HG03457 (cell line): Measurements from ENCODE around the gene NSMF.
A peak's percentile ranks its signal among the peaks of the same experiment; 100 is the strongest.
"Not testable (repeated sequence)": the region's sequence is repeated elsewhere in the genome, so short reads cannot be mapped to it uniquely, and the experiment has no call there.

Experiments
- ATAC-seq: cut with Tn5 transposase; IDR thresholded peaks from one replicate; pipeline ENCODE4 v1.9.1; 2021; ENCODE audit warnings: moderate number of reproducible peaks; ENCODE audit not compliant: unreplicated experiment

NSMF gene

GRCh38 chr9:137459601-137460362 is 648 bp upstream of the NSMF start:
- ATAC-seq = no peak

DNA sequence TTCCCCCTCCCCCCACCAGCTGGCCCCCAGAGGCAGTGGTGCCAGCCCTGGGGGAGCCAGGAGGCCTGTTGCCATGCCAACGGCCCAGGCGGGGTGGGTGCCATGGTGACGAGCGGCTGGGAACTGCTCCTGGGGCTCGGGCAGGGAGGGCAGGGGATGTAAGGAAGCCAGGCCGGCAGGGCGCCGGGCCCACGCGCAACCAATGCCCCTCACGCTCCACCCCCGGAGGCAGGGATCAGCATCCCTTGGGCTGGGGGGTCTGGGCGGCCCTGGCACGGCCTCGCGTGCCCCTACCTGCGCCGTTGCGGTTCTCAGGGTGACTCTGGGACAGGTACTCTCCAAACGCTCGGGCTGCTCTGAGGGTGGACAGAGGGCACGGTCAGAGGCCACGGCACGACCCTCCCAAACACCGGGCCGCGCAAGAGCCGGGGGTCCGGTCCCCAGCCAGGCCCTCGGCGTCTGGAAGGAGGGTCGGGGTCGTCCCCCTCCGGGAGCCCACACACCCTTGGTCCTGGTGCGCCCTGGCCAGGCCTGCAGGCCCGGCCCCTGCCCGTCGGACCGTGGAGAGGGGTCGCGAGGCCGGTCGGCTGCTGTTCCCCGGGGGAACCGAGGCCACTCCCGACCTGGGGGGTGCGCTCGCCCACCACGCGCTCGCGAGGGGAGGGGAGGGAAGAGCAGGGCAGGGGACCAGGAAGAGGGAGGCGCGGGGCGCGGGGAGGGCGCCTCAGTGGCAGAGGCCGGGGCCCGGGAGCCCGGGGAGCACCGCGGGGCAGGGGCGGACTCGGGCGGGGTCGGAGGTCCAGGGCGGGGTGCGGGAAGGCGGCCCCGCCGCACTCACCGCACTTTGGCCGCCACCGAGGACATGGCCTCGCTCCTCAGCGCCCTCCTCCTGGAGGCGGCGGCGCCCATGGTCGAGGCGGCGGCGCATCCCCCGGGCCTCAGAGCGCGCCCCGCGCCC is 661 bp downstream of the NSMF start:
- peak; percentile 2 for ATAC-seq

- no peak for ATAC-seq
Observed at GRCh38 chr9:137457406-137458193, 1.5 kb downstream of the NSMF start.

DNA sequence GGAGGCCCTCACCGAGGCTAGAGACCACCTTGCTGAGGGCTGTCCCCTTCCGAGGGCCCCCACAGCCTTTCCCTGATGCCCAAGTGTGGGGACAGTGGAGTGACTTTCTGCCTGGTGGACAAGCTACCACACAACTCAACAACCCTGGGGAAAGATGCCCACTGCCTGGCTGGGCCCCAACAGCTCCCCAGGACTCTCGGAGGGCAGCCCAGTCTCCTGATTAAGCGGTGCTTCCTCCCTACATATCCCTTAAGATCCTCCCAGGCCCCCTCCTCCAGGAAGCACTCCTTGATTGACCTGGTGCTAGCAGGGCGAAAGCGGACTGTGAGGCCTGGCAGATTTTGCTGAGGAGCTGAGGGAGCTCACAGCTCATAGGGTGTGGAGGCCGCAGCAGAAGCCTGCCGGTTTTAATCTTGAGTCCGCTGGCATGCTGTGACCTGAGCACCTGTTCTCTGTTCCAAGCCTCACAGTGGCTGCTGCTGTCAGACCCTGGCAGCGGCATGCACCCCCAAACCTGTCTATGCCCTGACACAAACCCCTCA is 2.2 kb downstream of the NSMF start:
- ATAC-seq = no peak

DNA sequence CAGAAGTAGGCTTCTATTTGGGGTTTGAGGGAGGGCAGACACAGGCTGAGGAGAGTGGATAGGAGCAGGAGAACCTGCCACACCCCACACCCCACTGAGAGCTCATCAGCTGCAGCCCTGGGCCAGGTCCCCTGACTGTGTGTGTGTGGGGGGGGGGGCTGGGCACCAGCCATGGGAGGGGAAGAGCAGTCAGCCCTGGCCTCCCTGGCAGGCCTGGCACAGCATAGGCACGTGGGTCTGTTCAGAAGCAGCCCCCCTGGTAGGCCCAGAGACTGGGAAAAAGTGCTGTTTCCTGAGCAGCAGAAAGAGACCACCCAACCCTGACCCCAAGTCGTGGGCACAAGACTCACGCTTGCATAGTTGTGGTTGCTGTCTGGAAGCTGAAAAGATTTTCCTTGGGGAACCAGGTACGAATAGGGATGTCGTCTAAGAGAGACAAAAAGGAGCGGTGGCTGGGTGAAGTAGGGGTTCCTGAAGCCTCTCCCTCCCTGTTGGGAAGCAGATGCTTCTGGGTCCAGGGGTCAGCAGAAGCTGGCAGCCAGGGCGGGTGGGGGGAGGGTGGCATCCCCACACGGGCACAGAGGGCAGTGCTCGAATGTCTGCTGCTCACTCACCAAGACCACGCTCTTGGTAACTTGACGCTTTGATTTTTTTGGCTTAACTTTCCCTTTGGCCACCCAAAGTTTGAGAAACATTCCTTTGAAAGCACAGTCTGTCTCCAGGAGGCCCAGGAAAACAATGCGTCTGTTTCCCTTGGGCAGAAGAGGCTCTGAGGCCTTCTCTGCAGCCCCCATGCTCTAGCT is 2.9 kb downstream of the NSMF start:
- no peak for ATAC-seq

GRCh38 chr9:137455359-137455991 is 3.7 kb downstream of the NSMF start:
- ATAC-seq = no peak

DNA sequence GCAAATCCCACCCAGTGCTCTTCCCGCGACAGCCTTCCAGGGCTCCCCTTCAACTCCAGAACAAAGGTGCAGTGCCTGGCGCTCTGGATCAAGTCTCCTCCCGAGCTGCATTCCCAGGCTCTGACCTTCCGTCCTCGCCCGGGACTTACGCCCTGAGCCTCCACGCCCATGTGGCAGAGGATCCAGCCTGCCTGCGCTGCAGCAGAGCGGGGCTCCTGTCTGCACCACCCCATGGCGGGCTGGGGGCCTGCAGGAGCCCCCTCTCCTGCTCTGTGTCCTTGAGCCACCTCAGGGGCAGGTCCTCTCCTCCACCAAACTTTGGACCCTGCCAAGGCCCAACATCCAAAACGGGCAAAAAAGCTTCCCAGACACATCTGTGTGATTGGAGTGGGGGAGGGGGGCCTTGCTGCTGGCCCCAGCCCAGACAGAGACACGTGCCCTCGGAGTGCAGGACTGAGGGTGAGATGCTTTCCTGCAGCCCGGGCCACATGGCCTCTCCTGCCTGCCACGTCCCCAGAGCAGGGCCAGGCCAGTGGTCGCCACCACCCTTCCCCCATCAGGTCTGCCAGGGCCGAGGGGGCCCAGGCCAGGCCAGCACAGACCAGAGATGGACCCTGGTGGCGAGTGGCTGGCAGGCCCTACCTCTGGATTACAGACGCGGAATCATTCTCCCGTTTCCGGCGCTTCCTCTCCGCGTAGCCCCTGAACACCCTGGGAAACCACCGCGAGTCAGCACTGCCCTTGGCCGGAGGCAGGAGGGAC is 4.4 kb downstream of the NSMF start:
- ATAC-seq = no peak

GRCh38 chr9:137454145-137454596 is 5.0 kb downstream of the NSMF start:
- ATAC-seq = no peak

DNA sequence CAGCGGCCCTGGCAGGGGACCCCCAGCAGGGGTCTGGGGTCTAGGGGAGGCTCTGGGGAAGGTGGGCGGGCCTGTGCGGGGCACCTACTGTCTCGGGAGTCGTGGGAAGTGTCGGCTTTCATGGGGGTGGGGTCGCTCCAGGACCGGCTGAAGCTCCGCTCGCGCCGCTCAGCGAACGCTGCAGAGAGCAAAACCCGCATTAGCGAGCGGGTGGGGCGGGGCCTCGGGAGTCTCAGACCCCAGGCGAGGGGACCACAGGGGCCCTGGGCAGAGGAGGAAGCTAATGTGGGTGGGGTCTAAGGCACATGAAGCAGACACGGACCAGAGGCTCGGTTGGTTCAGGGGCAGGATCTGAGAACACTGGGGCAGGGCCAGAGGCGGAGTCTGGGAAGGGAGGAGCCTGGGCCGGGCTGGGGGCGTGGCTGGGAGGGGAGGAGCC is 5.5 kb downstream of the NSMF start:
- peak; percentile 45 for ATAC-seq

- no peak for ATAC-seq
Observed at GRCh38 chr9:137452761-137453642, 6.1 kb downstream of the NSMF start.

DNA sequence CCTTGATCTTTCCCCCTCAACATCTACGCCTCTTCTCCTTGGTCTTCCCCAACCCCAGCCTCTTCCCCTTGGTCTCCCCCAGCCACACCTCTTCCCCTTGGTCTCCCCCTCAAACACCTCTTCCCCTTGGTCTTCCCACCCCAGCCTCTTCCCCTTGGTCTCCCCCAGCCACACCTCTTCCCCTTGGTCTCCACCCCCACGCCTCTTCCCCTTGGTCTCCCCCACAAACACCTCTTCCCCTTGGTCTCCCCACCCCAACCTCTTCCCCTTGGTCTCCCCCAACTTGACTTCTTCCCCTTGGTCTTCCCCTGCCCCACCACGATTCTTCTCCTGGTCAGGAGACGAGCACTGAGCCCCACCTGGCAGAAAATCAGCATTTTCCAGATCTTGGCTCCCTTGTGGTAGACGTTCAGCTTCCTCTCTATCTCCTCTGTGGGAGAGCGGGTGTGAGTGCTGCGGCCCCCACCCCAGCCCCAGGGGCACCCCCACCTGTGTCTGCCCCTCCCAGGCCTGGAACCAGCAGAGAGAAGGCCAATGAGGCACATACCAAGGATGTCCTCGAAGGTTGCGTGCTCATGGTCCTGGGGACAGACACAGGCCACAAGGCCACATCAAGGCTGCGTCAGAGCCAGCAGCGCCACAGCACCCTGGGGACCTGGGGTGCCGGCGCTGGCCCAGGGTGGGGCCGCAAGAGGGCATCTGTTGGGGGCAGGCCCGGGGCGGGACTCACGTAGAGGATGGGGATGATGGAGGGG is 7.0 kb downstream of the NSMF start:
- ATAC-seq = no peak

DNA sequence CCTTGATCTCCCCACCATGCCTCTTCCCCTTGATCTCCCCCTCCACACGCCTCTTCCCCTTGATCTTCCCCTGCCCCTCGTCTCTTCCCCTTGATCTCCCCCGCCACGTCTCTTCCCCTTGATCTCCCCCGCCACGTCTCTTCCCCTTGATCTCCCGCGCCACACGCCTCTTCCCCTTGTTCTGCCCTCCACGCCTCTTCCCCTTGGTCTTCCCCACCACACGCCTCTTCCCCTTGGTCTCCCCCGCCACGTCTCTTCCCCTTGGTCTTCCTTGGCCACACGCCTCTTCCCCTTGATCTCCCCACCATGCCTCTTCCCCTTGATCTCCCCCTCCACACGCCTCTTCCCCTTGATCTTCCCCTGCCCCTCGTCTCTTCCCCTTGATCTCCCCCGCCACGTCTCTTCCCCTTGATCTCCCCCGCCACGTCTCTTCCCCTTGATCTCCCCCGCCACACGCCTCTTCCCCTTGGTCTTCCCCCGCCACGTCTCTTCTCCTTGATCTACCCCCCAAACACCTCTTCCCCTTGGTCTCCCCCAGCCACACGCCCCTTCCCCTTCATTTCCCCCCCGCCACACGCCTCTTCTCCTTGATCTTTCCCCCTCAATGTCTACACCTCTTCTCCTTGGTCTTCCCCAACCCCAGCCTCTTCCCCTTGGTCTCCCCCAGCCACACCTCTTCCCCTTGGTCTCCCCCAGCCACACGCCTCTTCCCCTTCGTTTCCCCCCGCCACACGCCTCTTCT is 7.7 kb downstream of the NSMF start:
- ATAC-seq = not testable (repeated sequence)

- ATAC-seq = not testable (repeated sequence)
Observed at GRCh38 chr9:137450539-137451222, 8.5 kb downstream of the NSMF start.

DNA sequence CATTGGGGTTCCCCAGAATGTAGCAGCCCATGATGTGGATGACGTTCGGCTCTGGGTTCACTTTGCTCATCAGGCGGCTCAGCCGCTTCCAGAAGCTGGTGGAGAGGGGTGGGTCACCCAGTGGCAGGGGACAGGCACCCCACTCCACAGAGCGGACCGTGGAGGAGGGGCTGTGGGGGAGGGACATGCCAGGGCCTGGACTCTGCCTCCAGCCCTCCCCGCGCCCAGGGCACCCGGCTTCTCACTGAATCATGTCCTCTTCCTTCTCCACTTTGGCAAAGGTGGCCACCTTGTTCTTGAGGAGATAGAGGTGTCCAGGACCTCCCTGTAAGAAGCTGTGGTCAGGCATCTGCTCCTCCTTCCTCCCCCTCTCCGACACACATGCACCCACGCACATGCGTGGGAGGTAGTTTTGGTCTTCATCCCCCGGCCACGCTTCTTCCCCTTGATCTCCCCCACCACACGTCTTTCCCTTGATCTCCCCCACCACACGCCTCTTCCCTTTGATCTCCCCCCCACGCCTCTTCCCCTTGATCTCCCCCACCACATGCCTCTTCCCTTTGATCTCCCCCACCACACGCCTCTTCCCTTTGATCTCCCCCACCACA is 9.1 kb downstream of the NSMF start:
- no peak for ATAC-seq

DNA sequence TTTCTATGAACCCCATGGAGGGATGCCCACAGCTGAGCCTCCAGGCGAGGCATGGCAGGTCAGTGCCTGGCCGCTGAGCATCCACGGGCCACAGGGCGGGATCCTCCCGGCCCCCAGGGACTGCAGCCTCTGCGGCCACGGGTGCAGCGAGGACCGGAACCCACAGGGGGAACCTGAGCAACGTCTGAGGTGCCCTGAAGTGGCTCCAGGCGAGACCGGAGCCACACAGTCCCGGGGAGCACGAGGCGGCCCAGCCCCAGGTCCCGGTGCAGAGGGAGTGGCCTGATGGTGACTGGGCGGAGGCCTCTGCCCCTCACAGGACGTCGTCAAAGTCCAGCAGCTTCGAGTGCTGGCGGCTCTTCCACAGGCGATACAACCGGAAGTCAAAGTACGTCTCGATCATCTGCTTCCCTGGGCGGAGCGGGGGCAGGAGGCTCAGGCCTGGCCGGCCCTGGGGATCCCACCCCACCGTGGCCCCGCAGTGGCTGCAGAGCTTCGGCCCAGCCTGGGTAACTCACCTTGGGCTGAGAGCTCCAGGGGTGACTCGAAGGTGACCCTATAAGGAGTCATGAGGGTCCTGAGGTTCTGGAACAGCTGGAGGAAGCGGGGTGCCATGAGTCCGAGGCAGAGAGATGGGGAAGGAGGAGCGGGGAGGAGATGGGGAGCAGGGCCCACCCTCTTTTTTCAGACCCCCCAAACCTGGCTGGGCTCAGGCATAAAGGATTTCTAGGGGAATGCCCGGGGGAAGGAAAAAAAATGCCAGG is 9.9 kb downstream of the NSMF start:
- ATAC-seq = no peak
